ENCODE results near the gene NOTCH3. TPM values are rescaled to one million over a fixed set of nuclear protein-coding genes. Genes with fewer than 3 reads are reported as not detected.

The NOTCH3 gene
- total and polyA plus RNA-seq, 2 experiments from 2014 or later = 25.2 to 34.8 TPM

GRCh38 chr19:15194938-15195337, 5.9 kb downstream of the NOTCH3 start:
- peak overlapping the region; percentile 90 for H3K27ac ChIP-seq
- no peak overlapping the region for H3K4me3 ChIP-seq
- H3K36me3 ChIP-seq (replicated peaks; ENCODE audit: insufficient read depth, low read depth) = no peaks in the 10 kb centered on the region
- peaks cover 39% of the 10 kb centered on the region for H3K79me2 ChIP-seq
- no peak for TF ChIP-seq EZH2phosphoT487 (IDR thresholded peaks at IDR 0.05; ENCODE audit: low read depth, severe bottlenecking, unreplicated experiment)
- TF ChIP-seq, protein P1, sequence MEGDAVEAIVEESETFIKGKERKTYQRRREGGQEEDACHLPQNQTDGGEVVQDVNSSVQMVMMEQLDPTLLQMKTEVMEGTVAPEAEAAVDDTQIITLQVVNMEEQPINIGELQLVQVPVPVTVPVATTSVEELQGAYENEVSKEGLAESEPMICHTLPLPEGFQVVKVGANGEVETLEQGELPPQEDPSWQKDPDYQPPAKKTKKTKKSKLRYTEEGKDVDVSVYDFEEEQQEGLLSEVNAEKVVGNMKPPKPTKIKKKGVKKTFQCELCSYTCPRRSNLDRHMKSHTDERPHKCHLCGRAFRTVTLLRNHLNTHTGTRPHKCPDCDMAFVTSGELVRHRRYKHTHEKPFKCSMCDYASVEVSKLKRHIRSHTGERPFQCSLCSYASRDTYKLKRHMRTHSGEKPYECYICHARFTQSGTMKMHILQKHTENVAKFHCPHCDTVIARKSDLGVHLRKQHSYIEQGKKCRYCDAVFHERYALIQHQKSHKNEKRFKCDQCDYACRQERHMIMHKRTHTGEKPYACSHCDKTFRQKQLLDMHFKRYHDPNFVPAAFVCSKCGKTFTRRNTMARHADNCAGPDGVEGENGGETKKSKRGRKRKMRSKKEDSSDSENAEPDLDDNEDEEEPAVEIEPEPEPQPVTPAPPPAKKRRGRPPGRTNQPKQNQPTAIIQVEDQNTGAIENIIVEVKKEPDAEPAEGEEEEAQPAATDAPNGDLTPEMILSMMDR (IDR thresholded peaks at IDR 0.05; ENCODE audit: poor library complexity) = no peak
- TF ChIP-seq EZH2 (IDR thresholded peaks at IDR 0.05; ENCODE audit: borderline replicate concordance) = no peak
- H3K4me2 ChIP-seq = peak overlapping the region; percentile 88
- DNase-seq (ENCODE audit: low spot score) = no peak
- H3K9me2 ChIP-seq (replicated peaks; ENCODE audit: insufficient read depth) = no peaks in the 10 kb centered on the region
- peaks cover 17% of the 10 kb centered on the region for H4K20me1 ChIP-seq (ENCODE audit: insufficient read depth, poor library complexity, severe bottlenecking)
- WGBS (ENCODE audit: low lambda C conversion rate, missing lambda C conversion rate) = 70% methylated on average over 6 of the region's 6 CpGs
- no peaks in the 10 kb centered on the region for H3K9me3 ChIP-seq (ENCODE audit: low read depth)
- no peaks in the 10 kb centered on the region for H3K27me3 ChIP-seq
- H2AFZ ChIP-seq = no peak overlapping the region
- H3K4me1 ChIP-seq (ENCODE audit: insufficient read depth) = peaks cover 6% of the 10 kb centered on the region

DNA sequence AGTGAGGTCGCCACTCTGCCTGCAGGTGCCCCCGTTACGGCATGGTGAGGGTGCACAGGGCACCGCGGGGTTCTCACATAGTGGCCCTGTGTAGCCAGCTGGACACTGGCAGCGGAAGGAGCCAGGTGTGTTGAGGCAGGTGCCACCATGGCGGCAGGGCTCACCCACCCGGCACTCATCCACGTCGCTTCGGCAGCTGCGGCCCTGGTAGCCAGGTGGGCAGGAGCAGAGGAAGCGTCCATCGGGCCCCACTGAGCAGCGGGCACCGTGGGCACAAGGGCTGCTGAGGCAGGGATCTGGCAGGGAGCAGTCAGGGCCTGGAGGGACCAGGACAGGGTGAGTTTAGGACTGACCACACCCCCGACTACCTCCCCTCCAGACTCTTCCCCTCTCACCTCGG, 8.8 kb downstream of the NOTCH3 start:
- H2AFZ ChIP-seq = no peak overlapping the region
- no peaks in the 10 kb centered on the region for H3K27me3 ChIP-seq
- H3K4me2 ChIP-seq = no peak overlapping the region
- peaks cover 31% of the 10 kb centered on the region for H3K79me2 ChIP-seq
- no peaks in the 10 kb centered on the region for H3K9me2 ChIP-seq (replicated peaks; ENCODE audit: insufficient read depth)
- H3K4me1 ChIP-seq (ENCODE audit: insufficient read depth) = peaks cover 6% of the 10 kb centered on the region
- DNase-seq (ENCODE audit: low spot score) = no peak
- H3K4me3 ChIP-seq = no peak overlapping the region
- peaks cover 14% of the 10 kb centered on the region for H4K20me1 ChIP-seq (ENCODE audit: insufficient read depth, poor library complexity, severe bottlenecking)
- H3K27ac ChIP-seq = no peak overlapping the region
- WGBS (ENCODE audit: low lambda C conversion rate, missing lambda C conversion rate) = 98% methylated on average over 18 of the region's 18 CpGs
- no peak for TF ChIP-seq EZH2 (IDR thresholded peaks at IDR 0.05; ENCODE audit: borderline replicate concordance)
- H3K36me3 ChIP-seq (replicated peaks; ENCODE audit: insufficient read depth, low read depth) = no peaks in the 10 kb centered on the region
- no peaks in the 10 kb centered on the region for H3K9me3 ChIP-seq (ENCODE audit: low read depth)

DNA sequence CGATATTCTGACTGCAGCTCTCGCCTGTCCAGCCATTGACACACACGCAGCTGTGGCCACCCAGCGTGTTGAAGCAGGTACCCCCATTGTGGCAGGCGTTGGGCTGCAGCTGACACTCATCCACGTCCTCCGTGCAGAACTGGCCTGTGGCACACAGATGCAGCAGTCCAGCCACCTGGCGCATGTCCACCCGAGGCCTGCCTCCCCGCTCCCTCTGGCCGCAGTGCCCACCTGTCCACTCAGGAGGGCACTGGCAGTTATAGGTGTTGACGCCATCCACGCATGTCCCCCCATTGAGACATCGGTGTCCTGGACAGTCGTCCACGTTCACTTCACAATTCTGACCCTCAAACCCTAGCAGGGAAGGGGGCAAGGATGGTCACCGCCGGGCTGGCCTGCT, 9.3 kb downstream of the NOTCH3 start:
- H3K27me3 ChIP-seq = no peaks in the 10 kb centered on the region
- peaks cover 10% of the 10 kb centered on the region for H4K20me1 ChIP-seq (ENCODE audit: insufficient read depth, poor library complexity, severe bottlenecking)
- no peaks in the 10 kb centered on the region for H3K36me3 ChIP-seq (replicated peaks; ENCODE audit: insufficient read depth, low read depth)
- no peak for DNase-seq (ENCODE audit: low spot score)
- H3K9me3 ChIP-seq (ENCODE audit: low read depth) = no peaks in the 10 kb centered on the region
- no peak overlapping the region for H3K4me3 ChIP-seq
- TF ChIP-seq EZH2 (IDR thresholded peaks at IDR 0.05; ENCODE audit: borderline replicate concordance) = no peak
- TF ChIP-seq, protein P1 (IDR thresholded peaks at IDR 0.05; ENCODE audit: poor library complexity) = no peak
- no peak for TF ChIP-seq EZH2phosphoT487 (IDR thresholded peaks at IDR 0.05; ENCODE audit: low read depth, severe bottlenecking, unreplicated experiment)
- H3K27ac ChIP-seq = no peak overlapping the region
- no peaks in the 10 kb centered on the region for H3K9me2 ChIP-seq (replicated peaks; ENCODE audit: insufficient read depth)
- H3K4me2 ChIP-seq = no peak overlapping the region
- H3K4me1 ChIP-seq (ENCODE audit: insufficient read depth) = peaks cover 4% of the 10 kb centered on the region
- H2AFZ ChIP-seq = no peak overlapping the region
- H3K79me2 ChIP-seq = peaks cover 26% of the 10 kb centered on the region
- WGBS (ENCODE audit: low lambda C conversion rate, missing lambda C conversion rate) = 97% methylated on average over 18 of the region's 18 CpGs

DNA sequence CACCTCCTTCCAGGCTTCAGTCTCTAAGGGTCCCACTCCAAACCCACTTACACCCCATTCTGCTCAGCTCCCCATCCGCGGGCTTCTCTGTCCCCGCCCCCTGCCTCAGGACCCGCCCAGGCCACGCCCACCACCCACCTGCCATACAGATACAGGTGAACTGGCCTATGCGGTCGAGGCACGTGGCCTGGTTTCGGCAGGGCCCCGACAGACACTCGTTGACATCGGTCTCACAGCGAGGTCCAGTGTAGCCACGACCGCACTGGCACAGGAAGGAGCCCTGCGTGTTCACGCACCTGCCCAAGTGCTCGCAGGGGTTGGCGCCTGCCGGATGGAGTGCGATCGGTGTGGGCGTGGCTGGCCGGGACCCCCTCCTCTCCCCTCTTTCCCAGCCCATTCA, 11.9 kb downstream of the NOTCH3 start:
- H3K4me3 ChIP-seq = no peak overlapping the region
- H3K79me2 ChIP-seq = peaks cover 10% of the 10 kb centered on the region
- H3K27ac ChIP-seq = no peak overlapping the region
- H3K27me3 ChIP-seq = no peaks in the 10 kb centered on the region
- no peak for DNase-seq (ENCODE audit: low spot score)
- no peak for TF ChIP-seq EZH2 (IDR thresholded peaks at IDR 0.05; ENCODE audit: borderline replicate concordance)
- TF ChIP-seq EZH2phosphoT487 (IDR thresholded peaks at IDR 0.05; ENCODE audit: low read depth, severe bottlenecking, unreplicated experiment) = no peak
- TF ChIP-seq, protein P1 (IDR thresholded peaks at IDR 0.05; ENCODE audit: poor library complexity) = no peak
- no peaks in the 10 kb centered on the region for H3K9me2 ChIP-seq (replicated peaks; ENCODE audit: insufficient read depth)
- WGBS (ENCODE audit: low lambda C conversion rate, missing lambda C conversion rate) = 97% methylated on average over 22 of the region's 24 CpGs
- H4K20me1 ChIP-seq (ENCODE audit: insufficient read depth, poor library complexity, severe bottlenecking) = no peaks in the 10 kb centered on the region
- H3K9me3 ChIP-seq (ENCODE audit: low read depth) = no peaks in the 10 kb centered on the region
- H2AFZ ChIP-seq = no peak overlapping the region
- no peaks in the 10 kb centered on the region for H3K36me3 ChIP-seq (replicated peaks; ENCODE audit: insufficient read depth, low read depth)
- H3K4me1 ChIP-seq (ENCODE audit: insufficient read depth) = no peaks in the 10 kb centered on the region
- no peak overlapping the region for H3K4me2 ChIP-seq
